ENCODE measurements around the gene NPTN. TPM values are rescaled to one million over a fixed set of nuclear protein-coding genes. Genes with fewer than 3 reads are reported as not detected.

NPTN gene
- total RNA-seq, 4 donors from 2014 or later, result 132 to 171 (median 147) TPM

DNA sequence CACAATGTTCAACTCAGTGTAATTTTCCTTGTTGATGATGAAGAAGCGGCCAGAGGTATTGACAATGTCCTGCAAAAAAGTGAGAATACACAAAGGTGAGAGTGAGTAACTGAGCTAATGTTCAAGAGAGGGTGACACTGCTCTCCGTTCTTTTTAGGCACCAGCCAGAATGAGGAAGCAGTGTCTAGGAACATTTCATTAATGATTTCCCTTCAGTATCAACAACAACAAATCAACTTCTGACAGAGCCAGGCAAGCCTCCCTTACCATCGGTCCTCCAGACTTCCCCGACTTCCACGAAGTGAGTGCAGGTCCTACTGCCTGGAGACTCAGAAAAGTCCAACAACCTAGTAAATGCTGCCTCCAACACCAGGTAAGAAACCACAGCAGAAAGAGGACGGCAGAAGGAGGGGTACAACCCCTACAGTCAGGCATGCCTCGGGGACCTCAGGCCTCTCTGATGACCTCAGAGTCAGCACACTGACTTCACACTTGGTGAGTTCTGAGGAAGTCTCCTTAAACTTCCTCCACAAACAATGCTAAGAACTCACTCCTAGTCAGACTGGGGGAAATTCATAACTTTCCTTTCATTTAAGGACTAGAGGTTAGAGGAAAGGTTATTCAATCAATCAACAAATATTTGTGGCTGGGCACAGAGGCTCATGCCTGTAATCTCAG is 62.7 kb downstream of the NPTN start:
- H3K4me1 ChIP-seq, result peaks cover 27% of the 10 kb centered on the region
- no peak overlapping the region for H3K27ac ChIP-seq
- H3K36me3 ChIP-seq, result peaks cover 60% of the 10 kb centered on the region

DNA sequence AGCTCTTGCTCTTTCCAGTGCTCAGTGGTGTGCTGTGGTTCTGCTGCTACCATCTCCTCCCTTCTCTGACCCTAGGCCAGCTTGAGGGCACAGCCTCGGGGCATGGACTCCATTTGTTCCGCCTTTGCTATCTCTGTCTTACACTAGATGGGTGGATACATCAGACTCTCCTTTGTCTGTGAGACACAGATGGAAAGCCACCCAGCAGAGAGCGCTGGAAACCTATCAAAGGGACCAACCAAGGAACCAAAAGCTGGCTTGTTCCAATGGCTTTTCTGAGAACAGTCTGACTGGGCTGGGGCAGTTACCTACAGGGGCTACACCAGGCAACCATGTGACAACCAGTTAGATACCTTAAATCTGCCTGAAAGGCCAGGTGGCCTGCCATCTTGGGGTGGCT is 63.8 kb downstream of the NPTN start:
- H3K4me3 ChIP-seq, result no peak overlapping the region
- H3K27ac ChIP-seq, result no peak overlapping the region
- DNase-seq (ENCODE audit: low spot score in 2 of 2), result no peak
- TF ChIP-seq POLR2A (IDR thresholded peaks at IDR 0.05) (no peak), EP300 (IDR thresholded peaks at IDR 0.05) (no peak), POLR2AphosphoS5 (IDR thresholded peaks at IDR 0.05) (no peak)
- TF ChIP-seq, protein P1, sequence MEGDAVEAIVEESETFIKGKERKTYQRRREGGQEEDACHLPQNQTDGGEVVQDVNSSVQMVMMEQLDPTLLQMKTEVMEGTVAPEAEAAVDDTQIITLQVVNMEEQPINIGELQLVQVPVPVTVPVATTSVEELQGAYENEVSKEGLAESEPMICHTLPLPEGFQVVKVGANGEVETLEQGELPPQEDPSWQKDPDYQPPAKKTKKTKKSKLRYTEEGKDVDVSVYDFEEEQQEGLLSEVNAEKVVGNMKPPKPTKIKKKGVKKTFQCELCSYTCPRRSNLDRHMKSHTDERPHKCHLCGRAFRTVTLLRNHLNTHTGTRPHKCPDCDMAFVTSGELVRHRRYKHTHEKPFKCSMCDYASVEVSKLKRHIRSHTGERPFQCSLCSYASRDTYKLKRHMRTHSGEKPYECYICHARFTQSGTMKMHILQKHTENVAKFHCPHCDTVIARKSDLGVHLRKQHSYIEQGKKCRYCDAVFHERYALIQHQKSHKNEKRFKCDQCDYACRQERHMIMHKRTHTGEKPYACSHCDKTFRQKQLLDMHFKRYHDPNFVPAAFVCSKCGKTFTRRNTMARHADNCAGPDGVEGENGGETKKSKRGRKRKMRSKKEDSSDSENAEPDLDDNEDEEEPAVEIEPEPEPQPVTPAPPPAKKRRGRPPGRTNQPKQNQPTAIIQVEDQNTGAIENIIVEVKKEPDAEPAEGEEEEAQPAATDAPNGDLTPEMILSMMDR (IDR thresholded peaks at IDR 0.05), result no peak
- 78% methylated on average over 3 of the region's 3 CpGs for WGBS
- no peaks in the 10 kb centered on the region for H3K9me3 ChIP-seq
- no peaks in the 10 kb centered on the region for H3K27me3 ChIP-seq
- H3K36me3 ChIP-seq, result peaks cover 62% of the 10 kb centered on the region
- H3K4me1 ChIP-seq, result peaks cover 17% of the 10 kb centered on the region

More for the DNA sequence above, 62.7 kb downstream of the NPTN start:
- no peak for DNase-seq (ENCODE audit: low spot score in 2 of 2)
- Histone ChIP-seq H3K9me3 (no peaks in the 10 kb centered on the region), H3K4me3 (no peak overlapping the region), H3K27me3 (no peaks in the 10 kb centered on the region)
- no peak for TF ChIP-seq POLR2AphosphoS5 (IDR thresholded peaks at IDR 0.05)
- 90% methylated on average over 7 of the region's 7 CpGs for WGBS

DNA sequence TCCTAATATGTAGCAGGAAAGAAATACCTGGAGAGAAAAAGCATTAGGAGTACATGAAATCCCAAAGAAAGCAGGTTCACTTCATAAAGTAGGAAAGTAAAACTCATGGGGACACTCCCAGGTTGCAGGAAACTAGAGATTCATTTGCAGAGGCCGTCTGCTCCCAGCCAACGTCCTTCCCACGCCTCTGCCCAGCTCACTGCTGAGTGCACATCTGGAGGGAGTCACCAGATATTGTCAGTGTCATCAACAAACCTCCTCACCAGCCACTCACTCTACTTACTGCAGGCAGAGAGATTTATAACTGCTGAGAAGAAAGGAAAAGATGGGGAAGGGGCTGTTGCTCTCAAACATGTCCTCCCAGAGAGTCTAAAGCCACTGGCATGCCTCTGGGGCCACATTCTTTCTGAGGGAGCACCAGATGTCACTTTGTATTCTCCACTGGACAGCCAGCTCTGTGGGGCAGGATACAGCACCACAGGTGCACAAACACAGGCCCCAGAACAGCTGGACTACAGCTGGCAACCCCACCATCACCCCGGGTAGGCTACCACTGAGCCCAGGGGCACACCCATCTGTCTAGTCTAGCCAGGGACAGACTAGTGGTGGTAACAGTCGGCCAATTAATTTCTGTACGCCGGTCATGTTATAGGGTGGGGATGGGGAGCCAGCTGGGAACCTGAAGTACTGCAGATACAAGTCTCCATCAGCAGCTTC is 64.5 kb downstream of the NPTN start:
- peaks cover 11% of the 10 kb centered on the region for H3K4me1 ChIP-seq
- TF ChIP-seq POLR2AphosphoS5 (IDR thresholded peaks at IDR 0.05) (no peak), EP300 (IDR thresholded peaks at IDR 0.05) (no peak), POLR2A (IDR thresholded peaks at IDR 0.05) (no peak)
- TF ChIP-seq, protein P1 (IDR thresholded peaks at IDR 0.05), result no peak
- no peaks in the 10 kb centered on the region for H3K27me3 ChIP-seq
- H3K9me3 ChIP-seq, result no peaks in the 10 kb centered on the region
- DNase-seq (ENCODE audit: low spot score in 2 of 2), result no peak
- H3K27ac ChIP-seq, result no peak overlapping the region
- H3K36me3 ChIP-seq, result peaks cover 67% of the 10 kb centered on the region
- H3K4me3 ChIP-seq, result no peak overlapping the region
- WGBS, result 77% methylated on average over 7 of the region's 7 CpGs

DNA sequence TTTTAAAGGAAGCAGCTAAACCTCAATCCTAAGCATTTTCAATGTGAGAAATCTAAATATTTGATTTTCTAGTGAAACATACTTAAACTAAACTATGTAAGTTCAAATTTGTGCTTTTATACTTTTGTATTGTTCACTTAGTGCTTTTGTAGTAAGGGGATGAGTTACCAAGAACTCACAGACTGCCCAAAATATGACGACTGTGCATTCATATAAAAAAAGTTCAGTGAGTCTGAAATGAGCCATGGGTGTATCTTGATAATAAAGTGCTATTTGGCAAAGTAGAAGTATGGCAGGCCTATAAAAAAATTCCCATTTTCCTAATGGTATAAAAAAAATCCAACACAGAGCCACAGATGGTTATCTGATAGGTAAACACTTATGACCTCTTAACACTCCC is 66.2 kb downstream of the NPTN start:
- Histone ChIP-seq H3K9me3 (no peaks in the 10 kb centered on the region), H3K4me3 (no peak overlapping the region), H3K27me3 (no peaks in the 10 kb centered on the region), H3K4me1 (peaks cover 2% of the 10 kb centered on the region), H3K27ac (no peak overlapping the region), H3K36me3 (peaks cover 76% of the 10 kb centered on the region)
- no peak for DNase-seq (ENCODE audit: low spot score in 2 of 2)
- 55% methylated on average over 1 of the region's 1 CpG for WGBS
- TF ChIP-seq POLR2AphosphoS5 (IDR thresholded peaks at IDR 0.05), result no peak
- TF ChIP-seq, protein P1 (IDR thresholded peaks at IDR 0.05), result no peak
- no peak for TF ChIP-seq EP300 (IDR thresholded peaks at IDR 0.05)
- TF ChIP-seq POLR2A (IDR thresholded peaks at IDR 0.05), result no peak

DNA sequence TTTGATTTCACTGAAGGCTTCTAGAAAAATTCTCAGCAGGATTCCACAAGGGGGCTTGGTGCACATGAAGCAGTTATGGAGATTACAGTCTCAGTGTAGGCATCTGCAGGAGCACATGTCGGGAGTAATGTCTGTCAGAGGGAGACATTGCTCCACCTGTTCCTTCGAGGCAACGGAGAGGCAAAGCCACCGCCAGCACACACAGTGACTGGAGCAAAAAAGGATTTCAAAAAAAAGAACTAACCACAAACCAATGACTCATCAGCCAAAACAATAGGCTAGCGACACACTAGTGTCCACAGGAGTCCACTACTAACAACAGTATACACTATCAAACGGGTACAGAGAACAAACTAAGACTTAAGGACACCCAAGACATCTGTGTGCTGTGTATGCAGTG is 68.9 kb downstream of the NPTN start:
- H3K4me3 ChIP-seq, result no peak overlapping the region
- no peaks in the 10 kb centered on the region for H3K27me3 ChIP-seq
- H3K9me3 ChIP-seq, result no peaks in the 10 kb centered on the region
- peaks cover 69% of the 10 kb centered on the region for H3K36me3 ChIP-seq
- DNase-seq (ENCODE audit: low spot score in 2 of 2), result no peak
- peaks cover 2% of the 10 kb centered on the region for H3K4me1 ChIP-seq
- TF ChIP-seq, protein P1 (IDR thresholded peaks at IDR 0.05), result no peak
- no peak for TF ChIP-seq POLR2A (IDR thresholded peaks at IDR 0.05)
- no peak for TF ChIP-seq POLR2AphosphoS5 (IDR thresholded peaks at IDR 0.05)
- TF ChIP-seq EP300 (IDR thresholded peaks at IDR 0.05), result no peak
- H3K27ac ChIP-seq, result no peak overlapping the region
- 56% methylated on average over 6 of the region's 6 CpGs for WGBS
